ENCODE results near the gene ZFPM1.

GRCh38 chr16:88434746-88435145 lies 18.3 kb upstream of the ZFPM1 start:
- no peak for TF ChIP-seq POLR2AphosphoS5 (IDR thresholded peaks at IDR 0.05)
- TF ChIP-seq POLR2A (IDR thresholded peaks at IDR 0.05): no peak
- TF ChIP-seq, protein P1, sequence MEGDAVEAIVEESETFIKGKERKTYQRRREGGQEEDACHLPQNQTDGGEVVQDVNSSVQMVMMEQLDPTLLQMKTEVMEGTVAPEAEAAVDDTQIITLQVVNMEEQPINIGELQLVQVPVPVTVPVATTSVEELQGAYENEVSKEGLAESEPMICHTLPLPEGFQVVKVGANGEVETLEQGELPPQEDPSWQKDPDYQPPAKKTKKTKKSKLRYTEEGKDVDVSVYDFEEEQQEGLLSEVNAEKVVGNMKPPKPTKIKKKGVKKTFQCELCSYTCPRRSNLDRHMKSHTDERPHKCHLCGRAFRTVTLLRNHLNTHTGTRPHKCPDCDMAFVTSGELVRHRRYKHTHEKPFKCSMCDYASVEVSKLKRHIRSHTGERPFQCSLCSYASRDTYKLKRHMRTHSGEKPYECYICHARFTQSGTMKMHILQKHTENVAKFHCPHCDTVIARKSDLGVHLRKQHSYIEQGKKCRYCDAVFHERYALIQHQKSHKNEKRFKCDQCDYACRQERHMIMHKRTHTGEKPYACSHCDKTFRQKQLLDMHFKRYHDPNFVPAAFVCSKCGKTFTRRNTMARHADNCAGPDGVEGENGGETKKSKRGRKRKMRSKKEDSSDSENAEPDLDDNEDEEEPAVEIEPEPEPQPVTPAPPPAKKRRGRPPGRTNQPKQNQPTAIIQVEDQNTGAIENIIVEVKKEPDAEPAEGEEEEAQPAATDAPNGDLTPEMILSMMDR (IDR thresholded peaks at IDR 0.05): no peak

Data from prostate gland (tissue), 2 donors.